K562 treated with DMSO at 1 percent for 12 hours (cell line): Measurements from ENCODE around the gene GOLGA1. TPM values are rescaled to one million over a fixed set of nuclear protein-coding genes. Genes with fewer than 3 reads are reported as not detected.

Source experiments
- total RNA-seq: library from RNA; unstranded; fragments of 300-600 nt; gene quantifications from 2 replicates; pipeline ENCODE4 v1.2.3, GENCODE V29; 2022; ENCODE audit not compliant: insufficient read depth

Gene GOLGA1, protein sequence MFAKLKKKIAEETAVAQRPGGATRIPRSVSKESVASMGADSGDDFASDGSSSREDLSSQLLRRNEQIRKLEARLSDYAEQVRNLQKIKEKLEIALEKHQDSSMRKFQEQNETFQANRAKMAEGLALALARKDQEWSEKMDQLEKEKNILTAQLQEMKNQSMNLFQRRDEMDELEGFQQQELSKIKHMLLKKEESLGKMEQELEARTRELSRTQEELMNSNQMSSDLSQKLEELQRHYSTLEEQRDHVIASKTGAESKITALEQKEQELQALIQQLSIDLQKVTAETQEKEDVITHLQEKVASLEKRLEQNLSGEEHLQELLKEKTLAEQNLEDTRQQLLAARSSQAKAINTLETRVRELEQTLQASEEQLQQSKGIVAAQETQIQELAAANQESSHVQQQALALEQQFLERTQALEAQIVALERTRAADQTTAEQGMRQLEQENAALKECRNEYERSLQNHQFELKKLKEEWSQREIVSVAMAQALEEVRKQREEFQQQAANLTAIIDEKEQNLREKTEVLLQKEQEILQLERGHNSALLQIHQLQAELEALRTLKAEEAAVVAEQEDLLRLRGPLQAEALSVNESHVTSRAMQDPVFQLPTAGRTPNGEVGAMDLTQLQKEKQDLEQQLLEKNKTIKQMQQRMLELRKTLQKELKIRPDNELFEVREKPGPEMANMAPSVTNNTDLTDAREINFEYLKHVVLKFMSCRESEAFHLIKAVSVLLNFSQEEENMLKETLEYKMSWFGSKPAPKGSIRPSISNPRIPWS
- total RNA-seq = 4.4 and 11.7 TPM in 2 replicates

DNA sequence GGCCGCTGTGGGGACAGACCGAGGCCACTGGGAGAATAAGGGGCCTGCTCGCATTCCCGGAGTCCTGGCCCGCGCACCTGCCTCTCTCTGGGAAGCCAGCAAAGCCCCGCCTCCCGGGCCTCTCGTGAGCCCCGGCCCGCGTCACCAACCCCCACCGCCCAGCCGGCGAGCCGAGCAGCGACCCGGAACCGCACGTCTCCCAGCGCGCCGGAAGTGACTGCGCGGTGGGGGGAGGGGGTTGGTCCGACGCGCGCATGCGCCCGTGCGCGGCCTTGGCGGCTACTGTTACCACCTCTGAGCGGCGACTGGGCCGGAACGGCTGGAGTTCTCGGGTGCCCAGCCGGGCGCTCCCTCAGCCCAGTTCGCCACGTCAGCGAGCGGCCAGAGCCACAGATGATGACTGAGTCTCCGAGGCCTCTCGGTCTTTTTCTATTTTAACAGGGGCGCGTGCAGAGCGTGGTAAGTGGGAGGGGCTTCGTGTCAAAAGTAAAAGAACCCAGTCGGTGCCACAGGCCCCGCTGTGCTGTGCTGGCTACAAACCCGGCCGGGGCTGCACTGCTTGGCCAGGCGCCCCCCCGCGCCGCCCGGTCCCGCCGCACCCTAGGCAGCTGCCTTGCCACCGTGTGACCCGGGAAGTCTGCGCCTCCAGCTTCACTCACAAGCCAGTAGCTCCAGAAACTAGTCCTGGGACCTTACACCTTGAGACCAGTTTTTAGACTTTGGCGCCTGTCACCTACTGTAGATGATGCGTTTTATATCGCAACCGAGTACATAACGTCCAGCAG is at the start of gene GOLGA1:
GOLGA1 (minus strand) TSS at position 190 of the 785 bp plus-strand sequence. CDS start 2,372 bp downstream, outside the sequence.

DNA sequence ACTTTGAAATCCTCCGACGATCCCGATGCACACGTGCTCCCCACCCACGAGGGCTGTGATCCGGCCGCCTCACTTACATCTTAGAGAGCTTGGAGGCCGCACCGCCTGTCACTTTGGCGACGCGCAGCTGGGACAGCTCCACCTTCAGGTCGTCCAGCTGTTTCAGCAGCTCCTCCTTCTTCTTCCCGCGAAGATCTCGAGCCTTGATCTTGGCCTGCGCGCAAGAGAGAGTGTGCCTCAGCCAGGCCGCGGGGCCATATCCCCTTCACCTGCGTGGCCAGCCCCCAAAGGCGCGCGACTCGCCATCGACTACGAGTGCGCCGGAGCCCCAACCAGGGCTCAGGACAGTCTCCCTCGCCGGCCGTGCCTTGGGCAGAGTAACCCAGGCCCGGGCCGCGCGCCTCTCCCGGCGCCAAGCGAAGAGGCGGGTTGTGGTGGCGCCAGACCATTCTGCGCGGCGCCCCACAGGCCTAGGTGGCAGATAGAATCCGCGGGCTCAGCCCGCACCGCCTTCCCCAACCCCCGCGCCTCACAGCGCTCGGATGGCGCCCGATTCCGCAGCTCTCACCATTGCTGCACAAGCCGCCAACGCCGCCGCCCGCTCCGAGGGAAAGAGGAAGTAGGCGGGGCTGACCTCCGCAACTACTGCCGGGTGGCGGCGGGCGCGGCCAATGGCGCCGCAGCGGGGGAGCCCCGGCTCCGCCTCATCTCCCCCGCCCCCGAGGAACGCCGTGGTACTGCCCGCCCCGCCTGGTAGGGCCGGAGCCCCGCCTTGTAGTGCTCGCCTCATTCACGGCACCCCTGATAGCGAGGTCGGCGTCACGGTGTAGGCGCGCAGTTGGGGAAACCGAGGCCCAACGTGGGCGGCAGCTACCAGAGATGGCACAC is 79.3 kb downstream of the GOLGA1 start, which contains the start of the genes ARPC5L and RPL35:
ARPC5L (plus strand) TSS at position 789 of the 888 bp plus-strand sequence. CDS start 7,161 bp downstream, outside the sequence.
RPL35 (minus strand) TSS at position 616 of the 888 bp plus-strand sequence; CDS start at position 571, 45 bp downstream.

DNA sequence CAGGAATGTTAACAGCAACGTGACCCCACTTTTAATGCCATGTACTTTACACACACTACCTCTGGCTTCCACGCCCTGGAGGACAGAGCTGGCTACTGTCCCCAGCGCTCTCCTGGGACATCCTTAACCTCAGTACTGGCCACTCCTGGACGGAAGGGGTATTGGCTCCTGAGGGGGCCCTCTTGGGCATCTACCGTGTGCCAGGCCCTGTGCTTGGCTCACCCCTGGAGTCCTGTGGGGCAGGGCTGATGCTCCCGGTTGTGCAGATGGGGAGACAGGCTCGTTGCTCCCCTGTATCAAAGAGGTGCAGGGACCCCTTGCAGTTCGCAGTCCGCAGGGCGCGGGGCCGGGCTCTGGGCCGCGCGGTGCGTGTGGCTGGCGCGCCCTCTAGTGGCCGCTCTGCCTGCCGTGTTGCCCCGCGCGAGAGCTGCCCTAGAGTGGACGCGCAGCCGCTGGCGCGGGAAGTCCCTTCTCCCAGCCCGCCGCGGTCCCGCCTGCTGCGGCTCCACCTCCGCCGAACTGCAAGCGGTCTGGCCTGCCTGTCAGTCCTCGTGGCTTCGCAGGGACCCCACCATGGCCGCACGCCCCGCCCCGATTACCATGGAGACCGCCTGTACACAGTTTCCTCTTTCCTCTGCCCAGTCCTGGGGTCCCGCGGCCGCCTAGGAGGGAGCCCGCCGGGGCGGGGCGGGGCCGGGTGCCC is 87.9 kb downstream of the GOLGA1 start, which contains the start of gene WDR38:
WDR38 (plus strand) TSS at position 632 of the 703 bp plus-strand sequence. CDS start 72 bp downstream, outside the sequence.

Other genes with a start within 250 kb of the GOLGA1 start
- gene NR6A1, start 169.8 kb downstream of the GOLGA1 start, total RNA-seq = 3.5 and 13.1 TPM in 2 replicates
- gene OLFML2A, start 163.9 kb downstream of the GOLGA1 start, total RNA-seq = not detected in 2 replicates
- not detected in 2 replicates for gene WDR38, start 87.6 kb downstream of the GOLGA1 start, total RNA-seq
- 5,915 and 9,818 TPM in 2 replicates for gene RPL35, start 79.1 kb downstream of the GOLGA1 start, total RNA-seq
- gene ARPC5L, start 79.0 kb downstream of the GOLGA1 start, total RNA-seq = 53.2 and 64.4 TPM in 2 replicates
- gene SCAI, start 202.4 kb upstream of the GOLGA1 start, total RNA-seq = 0.74 and 5.5 TPM in 2 replicates
- gene PPP6C, start 248.7 kb upstream of the GOLGA1 start, total RNA-seq = 15.6 and 30.0 TPM in 2 replicates